Liver (tissue), 3 donors: ENCODE measurements around the gene ANKFY1.

Experiments used
- EGR1 ChIP-seq, 2 donors: IDR thresholded peaks; 2 replicates each; pipeline ENCODE4 v1.6.1; 2016 to 2018; ENCODE audit warnings: antibody characterized with exemption in 2 of 2, low read depth in 2 of 2
- GABPA ChIP-seq, 2 donors: IDR thresholded peaks in 1 of 2; conservative IDR thresholded peaks in 1 of 2; 2 replicates each; pipeline ENCODE4 v1.6.1; 2016; ENCODE audit warnings: antibody characterized with exemption in 2 of 2, mild to moderate bottlenecking in 1 of 2, moderate library complexity in 1 of 2
- YY1 ChIP-seq: IDR thresholded peaks from 2 replicates; pipeline ENCODE4 v1.6.1; 2016; ENCODE audit warnings: antibody characterized with exemption, mild to moderate bottlenecking
- TF ChIP-seq, protein P1 (sequence below): fragments of 150-350 bp; IDR thresholded peaks from 2 replicates; pipeline ENCODE4 v1.5.1; 2017; ENCODE audit warnings: improper control_type of control experiment, low read depth, low read length; ENCODE audit not compliant: missing input control
- TF ChIP-seq, protein P2 (sequence below): IDR thresholded peaks from 2 replicates; pipeline ENCODE4 v1.6.1; 2016; ENCODE audit warnings: antibody characterized with exemption
- TF ChIP-seq, protein P3 (sequence below): IDR thresholded peaks from 2 replicates; pipeline ENCODE4 v1.6.1; 2016; ENCODE audit warnings: antibody characterized with exemption
- donor health status: healthy.
- donor health status: healthy.

DNA sequence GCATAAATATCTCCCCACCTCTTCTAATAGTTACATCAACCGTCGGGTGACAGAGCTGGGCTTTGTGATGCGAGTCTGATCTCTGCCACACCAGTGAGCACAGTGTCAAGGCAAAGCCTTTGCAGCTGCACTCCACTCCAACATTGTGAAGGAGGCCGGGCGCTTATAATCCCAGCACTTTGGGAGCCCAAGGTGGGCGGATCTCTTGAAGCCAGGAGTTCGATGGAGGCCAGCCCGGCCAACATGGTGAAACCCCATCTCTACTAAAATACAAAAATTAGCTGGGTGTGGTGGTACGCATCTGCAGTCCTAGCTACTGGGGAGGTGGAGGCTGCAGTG is 101.8 kb downstream of the ANKFY1 start:
- TF ChIP-seq, protein P1, sequence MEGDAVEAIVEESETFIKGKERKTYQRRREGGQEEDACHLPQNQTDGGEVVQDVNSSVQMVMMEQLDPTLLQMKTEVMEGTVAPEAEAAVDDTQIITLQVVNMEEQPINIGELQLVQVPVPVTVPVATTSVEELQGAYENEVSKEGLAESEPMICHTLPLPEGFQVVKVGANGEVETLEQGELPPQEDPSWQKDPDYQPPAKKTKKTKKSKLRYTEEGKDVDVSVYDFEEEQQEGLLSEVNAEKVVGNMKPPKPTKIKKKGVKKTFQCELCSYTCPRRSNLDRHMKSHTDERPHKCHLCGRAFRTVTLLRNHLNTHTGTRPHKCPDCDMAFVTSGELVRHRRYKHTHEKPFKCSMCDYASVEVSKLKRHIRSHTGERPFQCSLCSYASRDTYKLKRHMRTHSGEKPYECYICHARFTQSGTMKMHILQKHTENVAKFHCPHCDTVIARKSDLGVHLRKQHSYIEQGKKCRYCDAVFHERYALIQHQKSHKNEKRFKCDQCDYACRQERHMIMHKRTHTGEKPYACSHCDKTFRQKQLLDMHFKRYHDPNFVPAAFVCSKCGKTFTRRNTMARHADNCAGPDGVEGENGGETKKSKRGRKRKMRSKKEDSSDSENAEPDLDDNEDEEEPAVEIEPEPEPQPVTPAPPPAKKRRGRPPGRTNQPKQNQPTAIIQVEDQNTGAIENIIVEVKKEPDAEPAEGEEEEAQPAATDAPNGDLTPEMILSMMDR: no peak
- TF ChIP-seq YY1: no peak
- TF ChIP-seq, protein P2, sequence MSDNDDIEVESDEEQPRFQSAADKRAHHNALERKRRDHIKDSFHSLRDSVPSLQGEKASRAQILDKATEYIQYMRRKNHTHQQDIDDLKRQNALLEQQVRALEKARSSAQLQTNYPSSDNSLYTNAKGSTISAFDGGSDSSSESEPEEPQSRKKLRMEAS: no peak
- no peak for TF ChIP-seq GABPA (IDR thresholded peaks at IDR 0.05 in 1 of 2, conservative IDR thresholded peaks at IDR 0.05 in 1 of 2)
- TF ChIP-seq, protein P3, sequence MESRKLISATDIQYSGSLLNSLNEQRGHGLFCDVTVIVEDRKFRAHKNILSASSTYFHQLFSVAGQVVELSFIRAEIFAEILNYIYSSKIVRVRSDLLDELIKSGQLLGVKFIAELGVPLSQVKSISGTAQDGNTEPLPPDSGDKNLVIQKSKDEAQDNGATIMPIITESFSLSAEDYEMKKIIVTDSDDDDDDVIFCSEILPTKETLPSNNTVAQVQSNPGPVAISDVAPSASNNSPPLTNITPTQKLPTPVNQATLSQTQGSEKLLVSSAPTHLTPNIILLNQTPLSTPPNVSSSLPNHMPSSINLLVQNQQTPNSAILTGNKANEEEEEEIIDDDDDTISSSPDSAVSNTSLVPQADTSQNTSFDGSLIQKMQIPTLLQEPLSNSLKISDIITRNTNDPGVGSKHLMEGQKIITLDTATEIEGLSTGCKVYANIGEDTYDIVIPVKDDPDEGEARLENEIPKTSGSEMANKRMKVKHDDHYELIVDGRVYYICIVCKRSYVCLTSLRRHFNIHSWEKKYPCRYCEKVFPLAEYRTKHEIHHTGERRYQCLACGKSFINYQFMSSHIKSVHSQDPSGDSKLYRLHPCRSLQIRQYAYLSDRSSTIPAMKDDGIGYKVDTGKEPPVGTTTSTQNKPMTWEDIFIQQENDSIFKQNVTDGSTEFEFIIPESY: no peak
- TF ChIP-seq EGR1 (IDR thresholded peaks at IDR 0.05; ENCODE audit: low read depth in 2 of 2): no peak
